GM19468 (cell line): ENCODE measurements around the gene GGT6.

ENCODE experiments used
- ATAC-seq: cut with Tn5 transposase; IDR thresholded peaks from one replicate; pipeline ENCODE4 v1.9.1; 2021; ENCODE audit warnings: mild to moderate bottlenecking, moderate library complexity, moderate number of reproducible peaks; ENCODE audit not compliant: unreplicated experiment; ENCODE audit errors: extremely low read depth

GGT6 gene

DNA sequence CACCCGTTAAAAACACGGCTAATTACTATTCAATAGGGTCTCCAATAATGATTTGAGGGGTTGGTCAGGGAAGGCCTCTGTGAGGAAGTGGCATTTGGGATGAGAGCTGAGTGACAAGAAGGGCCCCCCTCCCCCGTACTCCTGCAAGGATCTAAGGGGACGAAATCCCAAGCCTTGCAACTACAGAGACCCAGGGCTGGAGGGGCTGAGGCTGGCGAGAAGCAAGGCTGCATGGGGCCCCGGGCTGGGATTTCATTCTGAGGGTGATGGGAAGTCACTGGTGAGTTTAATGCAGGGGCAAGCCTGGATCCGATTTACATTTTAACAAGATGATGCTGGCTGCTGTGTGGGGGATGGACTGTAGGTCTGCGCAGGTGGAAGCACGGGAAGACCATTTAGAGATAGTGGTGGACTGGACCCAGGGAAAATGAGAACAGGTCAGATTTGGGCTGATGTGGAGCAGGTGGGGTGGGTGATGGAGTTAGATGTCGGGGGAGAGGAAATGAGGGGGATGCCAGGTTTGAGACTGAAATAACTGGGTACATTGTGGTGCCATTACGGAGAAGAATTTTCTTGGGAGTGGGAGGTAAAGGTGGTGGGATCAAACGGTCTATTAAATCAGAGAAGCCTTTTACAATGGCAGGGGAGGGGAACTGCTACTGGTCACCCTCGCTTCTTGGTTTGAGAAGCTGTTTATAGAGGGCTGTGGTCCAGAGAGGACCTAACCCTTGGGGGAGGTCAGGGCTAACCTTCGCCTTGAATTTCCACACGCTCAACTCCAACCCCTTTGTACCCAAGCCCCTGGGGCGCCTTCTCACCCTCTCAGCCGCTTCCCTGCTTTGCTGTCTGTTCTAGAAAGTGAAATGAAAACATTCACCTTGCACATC, 4.3 kb downstream of the GGT6 start:
- ATAC-seq, result no peak

DNA sequence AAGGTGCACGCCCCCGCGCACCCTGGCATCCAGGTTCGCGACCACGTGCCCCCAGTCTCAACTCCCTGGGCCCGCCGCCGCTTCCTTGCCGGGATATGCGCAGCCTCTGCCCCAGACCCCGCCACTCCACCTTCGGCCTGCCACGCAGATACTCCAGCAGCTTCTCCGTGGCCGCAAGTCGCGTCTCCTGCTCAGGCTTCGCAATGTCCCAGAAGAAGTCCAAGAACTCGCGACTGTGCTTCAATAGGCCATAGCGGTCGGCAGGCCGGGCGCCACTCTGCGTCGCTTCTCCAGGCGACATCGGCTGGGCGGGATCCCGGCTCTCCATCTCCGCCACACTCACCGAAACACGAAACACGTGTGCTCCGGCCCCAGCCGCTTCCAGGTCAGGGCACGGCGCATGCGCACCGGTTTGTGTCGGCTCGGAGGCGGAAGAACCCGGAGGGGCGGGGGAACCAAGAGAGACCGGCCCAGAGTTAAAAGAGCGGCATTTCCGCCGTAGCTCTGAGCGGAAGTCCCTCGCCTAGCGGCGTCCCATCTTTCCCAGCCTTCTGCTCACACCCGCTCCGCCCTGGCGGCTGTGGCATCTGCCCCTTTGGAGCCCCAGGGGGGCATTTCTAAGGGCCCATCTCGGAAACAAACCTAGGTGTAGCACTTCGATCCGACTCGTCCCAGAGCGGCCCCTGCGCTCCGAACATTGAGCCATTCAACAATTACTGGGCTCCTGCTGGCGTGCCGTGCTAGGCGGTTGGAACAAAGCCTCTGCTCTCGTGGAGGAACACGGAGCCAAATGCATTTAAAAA, 5.2 kb downstream of the GGT6 start, which contains the start of gene MYBBP1A:
TSS of gene MYBBP1A (minus strand) at position 388 of the 803 bp plus-strand sequence. CDS start at position 328, 60 bp downstream.
- ATAC-seq, result no peak

GRCh38 chr17:4554441-4554996, 5.9 kb downstream of the GGT6 start:
- no peak for ATAC-seq

DNA sequence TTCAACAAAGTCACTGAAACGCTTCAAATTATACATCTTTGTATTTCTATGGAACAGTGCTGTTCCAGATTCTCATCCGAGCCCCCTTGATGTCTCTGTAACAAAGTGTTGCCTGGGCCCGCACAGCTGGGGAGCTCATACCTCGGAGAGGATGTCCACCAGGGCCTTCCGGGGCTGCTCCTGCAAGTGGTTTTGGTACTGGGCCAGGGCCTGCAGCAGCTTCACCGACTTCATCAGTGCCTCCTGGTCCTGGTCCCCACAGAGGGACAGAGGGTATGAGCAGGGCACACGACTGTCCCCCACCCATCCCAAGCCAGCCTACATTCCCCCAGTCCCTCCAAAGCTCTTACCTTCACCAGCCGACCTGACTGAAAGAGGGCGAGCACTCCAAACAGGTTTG, 6.7 kb downstream of the GGT6 start:
- no peak for ATAC-seq

GRCh38 chr17:4551796-4552525, 8.4 kb downstream of the GGT6 start:
- ATAC-seq, result no peak

GRCh38 chr17:4551141-4551540, 9.2 kb downstream of the GGT6 start:
- ATAC-seq, result no peak

DNA sequence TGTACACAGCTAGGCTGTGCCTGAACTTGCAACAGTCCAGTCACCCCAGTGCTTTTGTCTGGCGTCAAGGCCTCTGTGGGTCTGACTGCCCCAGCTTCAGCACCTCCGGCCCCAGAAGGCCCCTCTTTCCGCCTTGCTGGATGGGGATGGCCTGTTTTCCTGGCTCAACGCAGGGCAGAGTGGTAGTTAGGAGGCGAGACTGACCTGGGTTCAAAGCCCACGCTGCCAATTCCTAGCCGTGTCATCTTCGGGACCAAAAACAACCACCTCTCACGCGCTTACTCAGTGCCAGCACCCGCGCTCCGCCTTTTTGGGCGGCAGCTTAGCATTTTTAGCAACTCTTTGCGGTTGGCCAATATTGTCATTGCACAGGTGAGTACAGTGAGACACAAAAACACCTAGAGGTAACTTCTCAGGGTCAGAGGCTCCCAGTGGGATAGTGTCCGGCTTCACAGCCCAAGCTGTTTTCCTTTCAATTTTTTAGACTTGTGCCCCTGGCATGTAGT, 9.8 kb downstream of the GGT6 start:
- no peak for ATAC-seq

DNA sequence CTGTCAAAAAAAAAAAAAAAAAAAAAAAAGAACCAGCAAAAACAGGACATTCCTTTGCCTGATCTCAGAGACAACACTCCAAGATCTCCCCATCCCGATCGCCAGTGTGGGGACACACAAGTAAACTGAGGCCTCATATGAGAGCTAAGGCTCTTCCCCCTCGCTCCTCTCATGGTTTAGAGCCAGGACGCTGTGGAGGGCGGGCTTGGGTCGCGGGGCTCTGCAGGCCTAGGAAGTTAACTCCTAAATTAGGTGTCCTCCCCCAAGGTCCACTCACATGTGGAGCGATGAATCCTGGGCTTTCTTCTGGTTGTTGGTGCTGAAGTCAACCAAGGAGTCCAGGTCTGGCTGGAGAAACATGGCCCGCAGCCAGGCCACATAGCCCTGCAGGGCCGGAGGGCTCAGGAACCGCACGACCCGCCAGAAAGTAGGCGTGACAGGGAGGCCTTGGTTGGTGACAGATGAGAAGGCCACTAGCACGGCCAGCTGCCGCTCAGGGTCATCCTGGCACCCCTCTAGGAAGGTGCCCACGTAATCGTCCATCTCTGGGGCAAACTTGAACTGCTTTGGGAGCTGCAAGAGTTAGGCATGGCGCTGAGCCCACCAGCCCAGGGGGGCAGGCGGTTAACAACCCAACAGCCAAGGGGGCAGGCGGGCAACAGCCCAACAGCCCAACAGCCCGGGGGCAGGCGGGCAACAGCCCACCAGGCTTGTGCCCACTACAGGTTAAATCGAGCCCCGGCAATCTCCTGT, 10.4 kb downstream of the GGT6 start:
- ATAC-seq, result no peak

DNA sequence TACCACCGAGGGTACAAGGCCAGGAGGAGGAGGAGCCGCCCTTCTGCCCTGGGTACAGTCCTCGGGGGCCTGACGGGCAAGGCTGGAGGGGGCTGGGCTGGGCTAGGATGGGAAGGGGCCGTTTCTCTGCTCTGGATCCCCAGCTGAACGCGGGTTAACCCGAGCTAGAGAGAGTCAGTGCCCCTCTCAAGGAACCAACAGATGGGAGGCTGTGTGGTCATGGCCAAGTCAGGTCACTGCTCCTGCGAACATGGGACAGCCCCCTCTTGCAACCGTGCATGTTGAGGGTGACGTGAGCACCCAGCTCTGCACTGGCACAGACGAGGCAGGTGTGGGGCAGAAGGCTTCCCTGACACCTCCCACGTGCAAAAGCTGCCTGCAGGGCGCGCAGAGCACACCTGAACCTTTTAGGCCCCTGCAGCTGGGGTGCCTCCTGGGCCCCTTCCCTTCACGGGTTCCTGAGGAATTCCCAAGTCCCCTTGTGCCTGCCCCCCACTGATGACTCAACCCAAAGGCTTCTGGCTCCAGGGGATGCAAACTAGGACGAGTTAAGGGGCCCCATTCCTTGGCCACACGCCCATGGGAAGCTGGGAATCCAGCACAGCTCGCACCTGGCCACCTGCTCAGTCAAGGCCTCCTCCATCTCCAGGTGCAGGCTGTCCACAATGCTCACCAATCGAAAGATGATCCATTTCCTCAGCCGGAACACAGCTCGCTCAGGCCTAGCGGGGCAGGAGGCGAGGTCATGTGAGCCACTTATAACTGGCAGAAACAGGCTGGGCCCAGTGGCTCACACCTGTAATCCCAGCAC, 11.5 kb downstream of the GGT6 start:
- no peak for ATAC-seq

DNA sequence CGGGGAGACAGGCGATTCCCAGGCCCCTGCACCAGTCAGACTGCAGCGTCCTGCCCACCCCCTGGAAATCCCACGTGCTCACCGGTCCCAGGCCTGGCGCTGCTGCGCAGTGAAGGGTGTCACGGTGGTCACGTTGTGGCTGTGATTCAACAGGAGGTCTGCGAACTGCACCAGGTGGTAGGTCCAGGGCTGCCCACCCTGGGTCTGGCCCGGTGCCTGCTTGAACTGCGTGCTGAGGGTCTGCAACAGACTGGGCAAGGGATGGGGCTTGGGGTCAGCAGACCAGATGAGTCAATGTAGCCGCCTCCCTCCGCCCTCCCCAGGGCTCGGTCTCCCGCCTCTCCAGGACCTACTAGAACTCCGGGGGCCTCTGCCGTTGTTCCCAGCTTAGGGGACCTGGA, 12.3 kb downstream of the GGT6 start:
- no peak for ATAC-seq

DNA sequence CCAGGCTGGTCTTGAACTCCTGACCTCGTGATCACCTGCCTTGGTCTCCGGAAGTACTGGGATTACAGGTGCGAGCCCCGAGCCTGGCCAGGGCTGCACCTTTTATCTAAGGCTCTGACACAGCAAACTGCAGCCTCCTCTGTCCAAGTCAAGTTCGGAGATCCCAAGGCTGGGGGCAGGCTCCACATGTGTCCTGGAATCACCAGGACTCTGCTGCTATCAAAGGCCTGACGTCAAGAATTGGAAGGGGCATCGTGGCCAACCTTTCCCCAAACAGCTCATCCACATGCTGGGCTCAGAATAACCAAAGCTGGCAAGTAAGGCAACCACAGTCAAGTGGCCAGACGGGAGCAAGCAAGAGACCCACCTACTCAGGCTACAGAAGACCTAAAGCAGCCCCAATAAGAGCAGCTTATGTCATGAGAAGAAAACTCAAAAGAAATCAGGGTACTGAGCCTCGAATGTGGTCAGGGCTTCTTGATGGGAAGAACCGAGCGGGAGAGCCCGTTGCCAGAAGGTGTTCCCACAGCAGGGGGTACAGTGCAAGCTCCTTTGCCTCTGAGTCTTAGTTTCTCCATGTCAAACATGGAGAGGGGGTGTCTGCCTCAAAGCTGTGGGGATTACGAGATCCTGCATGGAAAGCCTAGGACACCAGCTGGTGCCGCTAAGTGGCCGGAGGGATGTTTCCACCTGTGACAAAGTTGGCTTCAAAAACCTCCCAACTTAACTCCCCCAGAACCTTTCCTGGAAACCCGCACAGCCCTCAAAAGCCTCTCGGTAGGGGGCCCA, 13.1 kb downstream of the GGT6 start:
- no peak for ATAC-seq

- ATAC-seq, result no peak
Observed at GRCh38 chr17:4545217-4545951, 15.0 kb downstream of the GGT6 start.

- ATAC-seq, result no peak
Observed at GRCh38 chr17:4544951-4545216, 15.5 kb downstream of the GGT6 start.

- ATAC-seq, result no peak
Observed at GRCh38 chr17:4544135-4544950, 16.0 kb downstream of the GGT6 start.

DNA sequence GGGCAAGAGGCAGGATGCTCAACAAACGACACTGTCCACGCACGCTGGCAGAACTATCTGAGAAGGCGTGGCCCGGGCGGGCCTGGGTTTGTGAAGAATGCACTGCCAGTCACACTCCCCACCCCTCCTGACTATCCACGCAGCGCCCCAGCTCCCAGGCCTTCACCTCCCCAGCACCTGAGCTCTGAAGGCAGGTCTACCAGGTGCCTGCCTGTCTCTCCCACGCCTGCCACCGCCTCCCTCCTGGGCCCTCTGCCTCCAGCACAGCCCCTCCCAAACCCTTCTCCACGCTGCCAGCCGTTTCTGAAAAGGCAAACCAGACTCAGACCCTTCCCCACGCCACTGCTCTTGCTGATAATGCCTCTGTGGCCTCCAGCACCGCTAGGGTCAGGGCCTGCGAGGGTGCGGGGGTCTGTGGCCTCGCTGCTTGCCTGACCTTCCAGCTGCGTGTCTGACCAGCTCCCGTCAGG, 16.8 kb downstream of the GGT6 start:
- ATAC-seq, result no peak

- no peak for ATAC-seq
Observed at GRCh38 chr17:4542726-4543191, 17.6 kb downstream of the GGT6 start.
